ENCODE results near the gene INPP1.
A peak's percentile ranks its signal among the peaks of the same experiment; 100 is the strongest.

INPP1 gene

GRCh38 chr2:190361572-190361971 is 18.2 kb downstream of the INPP1 start:
- no peak for DNase-seq (ENCODE audit: low read depth in 3 of 3)

GRCh38 chr2:190362894-190363293 is 19.5 kb downstream of the INPP1 start:
- no peak for DNase-seq (ENCODE audit: low read depth in 3 of 3)

DNA sequence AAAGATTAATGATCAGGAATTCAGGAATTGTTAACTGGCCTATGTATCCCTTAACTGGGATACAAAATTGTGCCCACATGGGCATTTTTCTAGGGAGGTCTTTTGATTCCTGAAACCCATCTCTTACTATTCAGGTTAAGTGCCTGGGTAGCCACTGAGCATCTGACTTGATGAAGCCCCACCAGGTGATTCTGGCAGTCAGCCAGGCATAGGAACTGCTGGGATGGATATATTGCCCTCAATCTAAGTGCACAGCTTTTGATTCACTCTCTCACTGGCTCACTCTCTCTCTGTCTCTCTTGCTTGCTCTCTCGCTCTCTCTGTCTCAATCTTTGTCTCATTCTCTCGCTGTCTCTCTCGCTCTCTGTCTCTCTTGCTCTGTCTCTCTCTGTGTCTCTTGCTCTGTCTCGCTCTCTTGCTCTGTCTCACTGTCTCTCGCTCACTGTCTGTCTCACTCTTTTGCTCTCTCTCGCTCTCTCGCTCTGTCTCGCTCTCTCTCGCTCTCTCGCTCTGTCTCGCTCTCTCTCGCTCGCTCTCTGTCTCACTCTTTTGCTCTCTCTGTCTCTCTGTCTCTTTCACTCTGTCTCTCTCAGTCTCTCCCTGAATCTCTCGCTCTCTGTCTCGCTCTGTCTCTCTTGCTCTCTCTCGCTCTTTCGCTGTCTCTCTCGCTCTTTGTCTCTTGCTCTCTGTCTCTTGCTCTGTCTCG is 22.3 kb downstream of the INPP1 start:
- DNase-seq (ENCODE audit: low read depth in 3 of 3) = no peak

- no peak for DNase-seq (ENCODE audit: low read depth in 3 of 3)
Observed at GRCh38 chr2:190366248-190366753, 22.9 kb downstream of the INPP1 start.

DNA sequence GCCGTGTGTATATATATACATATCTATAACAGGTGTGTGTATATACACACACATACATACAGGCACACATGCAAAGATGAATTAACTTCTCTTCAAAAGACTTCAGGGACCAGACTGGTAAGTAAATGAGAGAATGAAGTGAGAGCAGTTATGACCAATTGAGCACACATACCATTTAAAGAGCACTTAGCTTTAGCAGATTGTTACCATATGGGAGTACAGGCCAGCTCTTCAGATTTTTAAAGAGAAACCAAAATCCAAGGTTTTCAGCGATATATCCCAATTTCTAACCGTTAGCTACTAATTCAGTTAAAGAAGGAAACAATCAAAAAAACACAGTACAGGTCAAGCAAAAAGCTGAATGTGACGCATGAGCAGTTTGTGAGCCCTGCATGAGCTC is 23.7 kb downstream of the INPP1 start:
- no peak for DNase-seq (ENCODE audit: low read depth in 3 of 3)

- no peak for DNase-seq (ENCODE audit: low read depth in 3 of 3)
Observed at GRCh38 chr2:190369635-190370034, 26.2 kb downstream of the INPP1 start.

DNA sequence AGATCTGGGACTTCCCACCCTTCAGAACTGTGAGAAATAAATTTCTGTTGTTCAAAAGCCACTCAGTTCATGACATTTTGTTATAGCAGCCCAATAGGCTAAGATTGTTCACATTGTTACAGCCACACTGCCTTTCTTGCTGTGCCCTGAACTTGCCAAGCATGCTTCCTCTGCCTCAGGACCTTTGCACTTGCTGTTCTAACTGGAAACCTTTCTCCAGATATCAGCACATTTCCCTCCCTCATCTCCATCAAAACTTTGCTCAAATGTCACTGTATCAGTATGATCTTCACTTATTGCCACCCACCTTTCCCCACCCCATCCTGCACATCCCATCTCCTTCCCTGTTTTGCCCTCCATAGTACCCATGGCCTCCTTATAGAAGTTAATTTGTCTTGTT is 32.7 kb downstream of the INPP1 start:
- no peak for DNase-seq (ENCODE audit: low read depth in 3 of 3)

DNA sequence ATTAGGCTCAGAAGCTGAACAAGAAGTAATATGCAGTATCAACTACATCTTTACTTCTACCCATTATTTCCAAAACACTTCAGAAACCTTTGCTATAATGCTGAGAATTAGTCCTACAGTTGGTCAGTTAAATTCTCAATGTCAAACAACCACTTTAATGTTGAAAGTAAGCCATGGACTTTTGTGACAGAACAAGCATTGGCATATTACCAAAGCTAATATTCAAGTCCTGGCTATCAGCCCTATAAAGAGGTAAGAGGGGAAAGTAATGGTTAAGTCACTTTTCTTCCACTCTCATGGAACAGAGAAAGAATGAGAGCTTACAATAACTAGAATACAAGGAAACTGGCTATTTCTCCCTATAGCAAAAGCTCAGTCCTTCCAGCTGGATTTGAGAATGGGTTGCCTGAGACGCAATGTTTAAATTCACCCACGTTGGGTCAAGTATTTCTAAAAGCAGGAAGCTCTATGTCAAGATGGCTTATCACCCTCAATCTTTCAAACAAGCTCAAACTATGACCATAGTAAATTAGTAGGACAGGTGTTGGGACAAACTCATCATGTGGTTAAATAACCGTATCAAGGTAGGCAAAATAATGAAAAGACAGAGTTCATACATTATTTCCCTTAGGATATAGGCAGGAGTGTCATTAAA is 33.3 kb downstream of the INPP1 start:
- no peak for DNase-seq (ENCODE audit: low read depth in 3 of 3)

DNA sequence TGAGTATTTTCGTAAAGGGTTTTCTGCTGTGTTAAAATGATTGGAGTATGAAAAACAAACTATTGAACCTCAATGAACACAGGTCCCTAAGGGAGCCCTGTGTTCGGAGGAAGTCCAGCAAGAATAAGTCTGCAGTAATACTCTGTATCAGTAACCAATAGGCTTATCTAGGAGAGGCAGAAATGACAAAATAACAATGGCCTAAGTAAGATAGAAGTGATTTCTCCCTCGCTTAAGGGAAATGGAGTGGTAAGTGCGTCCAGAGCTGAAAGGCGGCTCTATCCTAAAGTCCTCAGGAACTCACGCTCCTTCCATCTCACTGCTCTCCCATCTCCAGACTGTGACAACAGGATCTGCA is 35.5 kb downstream of the INPP1 start:
- no peak for DNase-seq (ENCODE audit: low read depth in 3 of 3)

GRCh38 chr2:190379249-190379964 is 36.0 kb downstream of the INPP1 start:
- no peak for DNase-seq (ENCODE audit: low read depth in 3 of 3)

DNA sequence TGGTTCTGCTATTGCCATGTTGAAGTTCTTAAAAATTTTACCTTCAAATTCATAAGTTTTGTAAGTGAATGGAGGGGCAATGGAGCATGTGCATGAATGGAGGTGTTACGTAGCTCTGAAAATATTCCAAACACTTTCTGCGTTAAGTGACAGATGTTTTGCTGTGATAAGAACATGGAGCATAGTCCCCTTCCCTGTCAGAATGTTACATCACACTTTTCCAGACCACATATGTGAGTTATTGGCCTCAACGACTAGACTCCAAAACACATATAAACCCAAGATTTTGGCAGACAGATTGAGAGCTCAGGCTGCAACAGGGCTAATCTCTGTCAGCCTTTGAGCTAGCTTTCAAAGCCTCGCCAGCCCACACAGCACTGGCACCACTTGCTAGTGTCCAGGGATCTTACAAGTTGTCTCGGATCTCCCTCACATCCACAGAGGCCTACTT is 37.6 kb downstream of the INPP1 start:
- DNase-seq (ENCODE audit: low read depth in 3 of 3) = no peak

GRCh38 chr2:190382851-190383250 is 39.5 kb downstream of the INPP1 start:
- DNase-seq (ENCODE audit: low read depth in 3 of 3) = no peak

GRCh38 chr2:190387422-190387821 is 44.0 kb downstream of the INPP1 start:
- DNase-seq (ENCODE audit: low read depth in 3 of 3) = no peak

DNA sequence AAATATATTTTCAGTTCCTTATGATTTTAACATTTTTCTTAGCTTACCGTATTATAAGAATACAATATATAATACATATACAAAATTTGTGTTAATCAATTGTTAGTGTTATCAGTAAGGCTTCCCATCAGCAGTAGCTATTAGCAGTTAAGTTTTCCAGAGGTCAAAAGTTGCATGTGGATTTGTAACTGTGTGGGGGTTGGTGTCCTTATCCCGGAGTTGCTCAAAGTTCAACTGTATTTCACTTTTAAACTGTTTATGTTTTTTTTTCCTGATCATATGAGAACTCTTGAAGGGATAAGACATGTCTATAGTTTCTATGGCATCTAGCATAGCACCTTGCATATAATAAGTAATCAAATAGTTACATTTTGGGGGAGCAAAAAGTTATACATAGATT is 52.9 kb downstream of the INPP1 start:
- no peak for DNase-seq (ENCODE audit: low read depth in 3 of 3)

DNA sequence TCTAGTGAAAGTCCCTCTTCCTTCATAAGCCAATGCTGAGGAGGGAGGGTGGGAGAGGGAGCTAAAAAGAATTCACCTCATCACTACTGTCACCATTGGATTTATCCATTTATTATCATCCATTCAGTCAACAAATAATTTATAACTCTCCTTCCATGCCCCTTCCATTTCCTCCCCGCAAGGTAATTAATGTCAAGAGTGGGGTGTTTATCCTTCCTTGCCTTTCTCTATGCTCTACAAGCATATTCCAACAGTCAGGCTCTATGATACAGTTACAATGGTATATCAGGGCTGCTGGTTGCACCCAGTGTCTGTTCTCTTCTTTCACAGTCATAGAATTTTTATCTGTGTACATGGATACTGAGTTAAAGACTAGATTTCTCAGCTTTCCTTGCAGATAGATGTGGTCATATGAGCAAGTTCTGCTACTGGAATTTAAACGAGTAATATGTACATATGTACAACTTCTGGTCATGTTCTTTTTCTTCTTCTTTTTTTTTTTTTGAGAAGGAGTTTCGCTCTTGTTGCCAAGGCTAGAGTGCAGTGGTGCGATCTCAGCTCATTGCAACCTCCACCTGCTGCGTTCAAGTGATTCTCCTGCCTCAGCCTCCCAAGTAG is 59.7 kb downstream of the INPP1 start:
- DNase-seq (ENCODE audit: low read depth in 3 of 3) = no peak

- no peak for DNase-seq (ENCODE audit: low read depth in 3 of 3)
Observed at GRCh38 chr2:190404487-190404886, 61.1 kb downstream of the INPP1 start.

- no peak for DNase-seq (ENCODE audit: low read depth in 3 of 3)
Observed at GRCh38 chr2:190405070-190405469, 61.7 kb downstream of the INPP1 start.

DNA sequence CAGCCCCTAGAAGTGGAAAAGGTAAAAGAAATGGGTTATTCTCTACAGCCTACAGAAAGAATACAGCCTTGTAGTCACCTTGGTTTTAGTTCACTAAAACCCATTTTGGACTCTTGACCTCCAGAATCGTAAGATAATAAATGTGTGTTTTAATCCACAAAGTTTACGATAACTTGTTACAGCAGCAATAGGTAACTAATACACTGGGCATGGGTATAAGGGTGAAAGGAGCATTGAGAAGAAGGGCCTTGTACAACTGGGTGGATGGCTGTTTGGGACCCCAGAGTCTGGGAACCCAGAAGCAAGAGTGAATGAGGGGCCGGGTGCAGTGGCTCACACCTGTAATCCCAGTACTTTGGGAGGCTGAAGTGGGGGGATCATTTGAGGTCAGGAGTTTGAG is 62.6 kb downstream of the INPP1 start:
- no peak for DNase-seq (ENCODE audit: low read depth in 3 of 3)

DNA sequence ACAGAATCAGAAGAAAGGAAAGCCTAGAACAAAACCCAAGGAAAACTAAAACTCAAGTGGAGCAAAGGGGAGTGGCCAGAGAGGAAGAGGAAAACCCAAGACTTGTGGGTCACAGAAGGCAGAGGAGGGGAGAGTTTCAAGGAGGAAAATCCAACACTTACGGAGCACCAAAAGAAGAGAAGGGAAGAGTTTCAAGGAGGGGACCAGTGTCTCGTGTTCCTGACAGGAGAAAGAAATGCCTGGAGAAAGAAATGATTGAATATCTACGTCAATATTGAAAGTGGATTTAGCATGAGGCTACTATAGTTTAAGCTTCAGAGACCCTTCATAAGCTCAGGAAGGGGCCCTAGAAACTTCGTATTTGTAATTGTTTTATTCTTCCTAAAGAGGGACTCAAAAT is 63.4 kb downstream of the INPP1 start:
- no peak for DNase-seq (ENCODE audit: low read depth in 3 of 3)

- no peak for DNase-seq (ENCODE audit: low read depth in 3 of 3)
Observed at GRCh38 chr2:190407246-190407661, 63.9 kb downstream of the INPP1 start.

DNA sequence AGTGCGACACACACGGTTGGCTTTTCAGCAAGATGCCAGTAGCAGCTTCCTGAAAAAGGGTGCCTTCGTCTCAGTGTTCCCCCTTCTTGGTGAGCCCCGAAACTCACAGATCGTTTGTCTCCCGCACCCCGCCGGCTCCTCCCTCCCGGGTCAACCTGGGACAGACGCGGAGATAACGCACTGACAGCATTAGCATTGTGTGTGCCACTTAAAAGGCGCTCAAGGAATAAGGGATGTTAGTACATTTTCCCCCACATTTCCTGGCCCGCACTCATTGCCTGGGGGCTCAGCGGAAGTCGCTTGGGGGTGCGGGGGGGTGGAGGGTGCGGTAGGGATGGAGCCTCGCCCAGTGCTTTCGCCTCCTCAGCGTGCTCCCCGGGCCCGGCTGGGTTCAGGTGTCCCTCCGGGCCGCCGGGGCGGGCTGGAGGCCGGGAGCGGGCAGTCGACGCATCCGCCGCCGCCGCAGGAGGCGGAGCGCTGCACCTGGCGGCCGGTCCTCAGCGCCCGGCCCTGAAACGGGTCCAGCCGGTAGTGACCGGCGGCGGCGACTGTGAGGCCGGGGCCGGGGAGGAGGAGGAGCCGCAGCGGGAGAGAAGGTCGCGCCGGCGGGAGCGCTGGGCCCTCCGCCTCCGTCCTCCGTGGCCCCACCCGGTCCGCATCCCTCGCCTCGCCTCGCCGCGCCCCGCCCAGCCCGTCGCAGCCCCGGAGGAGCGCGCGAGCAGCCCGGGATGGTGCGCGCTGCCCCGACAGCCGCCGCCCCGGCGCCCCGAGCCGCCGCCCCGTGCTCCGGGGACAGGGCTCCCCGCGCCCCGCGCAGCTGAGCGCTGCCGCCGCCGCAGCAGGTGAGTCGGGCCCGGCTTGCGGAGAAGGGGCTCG is 64.5 kb downstream of the INPP1 start, which contains the start of gene MFSD6:
MFSD6 (plus strand) TSS at position 694 of the 876 bp plus-strand sequence. CDS start 27,675 bp downstream, outside the sequence.
- DNase-seq (ENCODE audit: low read depth in 3 of 3) = peak; percentile 25 to 36 (median 35)
